HG03575 (cell line): ENCODE measurements around the gene MESP1.

Experiments used
- ATAC-seq: cut with Tn5 transposase; IDR thresholded peaks from one replicate; pipeline ENCODE4 v1.9.1; 2021; ENCODE audit not compliant: unreplicated experiment, insufficient number of reproducible peaks, low FRiP score; ENCODE audit errors: extremely low read depth

The MESP1 gene

GRCh38 chr15:89761009-89761831 lies 10.2 kb upstream of the MESP1 start:
- no peak for ATAC-seq

- no peak for ATAC-seq
Observed at GRCh38 chr15:89760303-89761008, 9.4 kb upstream of the MESP1 start.

- ATAC-seq = no peak
Observed at GRCh38 chr15:89759835-89760234, 8.8 kb upstream of the MESP1 start.

- no peak for ATAC-seq
Observed at GRCh38 chr15:89758981-89759380, 7.9 kb upstream of the MESP1 start.

GRCh38 chr15:89758283-89758682 lies 7.2 kb upstream of the MESP1 start:
- ATAC-seq = no peak

- no peak for ATAC-seq
Observed at GRCh38 chr15:89756897-89757296, 5.8 kb upstream of the MESP1 start.

GRCh38 chr15:89755701-89756100 lies 4.7 kb upstream of the MESP1 start:
- ATAC-seq = no peak

GRCh38 chr15:89754361-89755154 lies 3.5 kb upstream of the MESP1 start:
- ATAC-seq = no peak

- no peak for ATAC-seq
Observed at GRCh38 chr15:89753855-89754254, 2.8 kb upstream of the MESP1 start.

- ATAC-seq = no peak
Observed at GRCh38 chr15:89751748-89752147, 699 bp upstream of the MESP1 start.

GRCh38 chr15:89749951-89750559 lies 994 bp downstream of the MESP1 start:
- ATAC-seq = no peak

- ATAC-seq = no peak
Observed at GRCh38 chr15:89749526-89749925, 1.5 kb downstream of the MESP1 start.

- ATAC-seq = no peak
Observed at GRCh38 chr15:89749054-89749453, 2.0 kb downstream of the MESP1 start.

GRCh38 chr15:89747708-89748682 lies 3.1 kb downstream of the MESP1 start:
- ATAC-seq = no peak

- ATAC-seq = no peak
Observed at GRCh38 chr15:89746386-89746780, 4.7 kb downstream of the MESP1 start.

- ATAC-seq = no peak
Observed at GRCh38 chr15:89745768-89746167, 5.3 kb downstream of the MESP1 start.

- ATAC-seq = no peak
Observed at GRCh38 chr15:89745131-89745530, 5.9 kb downstream of the MESP1 start.

- ATAC-seq = no peak
Observed at GRCh38 chr15:89743594-89743993, 7.5 kb downstream of the MESP1 start.
